PC-9 (cell line): ENCODE results near the gene ZNF80. TPM values are rescaled to one million over a fixed set of nuclear protein-coding genes. Genes with fewer than 3 reads are reported as not detected.

ENCODE experiments used
- BruUV-seq: library from RNA; stranded (reverse); fragments of 400-500 nt; replicated peaks from 2 replicates; lab custom pipeline; 2021; lab: Mats Ljungman, UMichigan
- CTCF ChIA-PET: fragments of 300-600 bp; sonication (Branson Sonifier 250); formaldehyde crosslinking; loops from one replicate; lab custom pipeline; 2022; ENCODE audit warnings: antibody characterized with exemption; lab: Charles Lee
- POLR2A ChIA-PET: fragments of 300-600 bp; sonication (Branson Sonifier 250); formaldehyde crosslinking; loops from one replicate; lab custom pipeline; 2022; ENCODE audit warnings: antibody characterized with exemption; ENCODE audit not compliant: unreplicated experiment; lab: Charles Lee
- DNase-seq, 2 experiments: peaks; one replicate each; pipeline versions ENCODE4 v3.0.0 to v3.0.0-alpha.2; 2015 to 2022; ENCODE audit warnings: mixed read lengths in 1 of 2
- H2AFZ ChIP-seq: fragments of 200-600 bp; sonication (generic); 2 replicates; pipeline ENCODE4 v1.8.1; 2017; ENCODE audit warnings: antibody characterized with exemption
- H3F3A ChIP-seq: fragments of 200-600 bp; sonication (generic); 2 replicates; pipeline ENCODE4 v1.8.1; 2017; ENCODE audit warnings: antibody characterized with exemption, mild to moderate bottlenecking, low read depth; ENCODE audit not compliant: insufficient read depth
- H3K27ac ChIP-seq: fragments of 200-600 bp; sonication (generic); 2 replicates; pipeline ENCODE4 v1.6.1; 2016; ENCODE audit warnings: mixed run types
- H3K27me3 ChIP-seq: fragments of 200-600 bp; sonication (generic); 2 replicates; pipeline ENCODE4 v1.6.1; 2016; ENCODE audit warnings: low read depth, mixed run types; ENCODE audit not compliant: insufficient read depth
- H3K36me3 ChIP-seq: fragments of 200-600 bp; sonication (generic); 2 replicates; pipeline ENCODE4 v1.6.1; 2016; ENCODE audit warnings: low read depth, mixed run types
- H3K4me1 ChIP-seq: fragments of 200-600 bp; sonication (generic); replicated peaks from 2 replicates; pipeline ENCODE4 v1.6.1; 2016; ENCODE audit warnings: mixed run types; ENCODE audit not compliant: insufficient read depth
- H3K4me2 ChIP-seq: fragments of 200-600 bp; sonication (generic); 2 replicates; pipeline ENCODE4 v1.6.1; 2017; ENCODE audit warnings: mixed run types
- H3K4me3 ChIP-seq: fragments of 200-600 bp; sonication (generic); 2 replicates; pipeline ENCODE4 v1.6.1; 2016; ENCODE audit warnings: mixed run types
- H3K79me2 ChIP-seq: fragments of 200-600 bp; sonication (generic); 2 replicates; pipeline ENCODE4 v1.6.1; 2017; ENCODE audit warnings: low read depth, mixed run types
- H3K9me2 ChIP-seq: fragments of 200-600 bp; sonication (generic); 2 replicates; pipeline ENCODE4 v1.8.1; 2017; ENCODE audit warnings: mild to moderate bottlenecking; ENCODE audit not compliant: insufficient read depth
- H3K9me3 ChIP-seq: fragments of 200-600 bp; sonication (generic); 2 replicates; pipeline ENCODE4 v1.8.1; 2016; ENCODE audit warnings: low read depth; ENCODE audit not compliant: insufficient read depth
- H4K20me1 ChIP-seq: fragments of 200-600 bp; sonication (generic); 2 replicates; pipeline ENCODE4 v1.8.1; 2017; ENCODE audit not compliant: insufficient read depth
- CTCF ChIP-seq: fragments of 200-600 bp; sonication (generic); conservative IDR thresholded peaks from 2 replicates; pipeline ENCODE4 v1.6.1; 2017; ENCODE audit warnings: mixed run types, antibody characterized with exemption, mild to moderate bottlenecking, moderate library complexity
- EZH2 ChIP-seq: fragments of 200-600 bp; sonication (generic); IDR thresholded peaks from 2 replicates; pipeline ENCODE4 v1.8.0; 2017; ENCODE audit warnings: antibody characterized with exemption, low read depth
- intact Hi-C: fragments of 100-400 bp; cut with micrococcal nuclease; formaldehyde crosslinking; loops from one replicate; pipeline ENCODE4 v1.10.0; 2022; ENCODE audit not compliant: unreplicated experiment
- total RNA-seq: library from RNA; stranded (reverse); gene quantifications from 2 replicates; pipeline ENCODE4 v1.2.3, GENCODE V29; 2021

Gene ZNF80
- total RNA-seq, 1 experiment from 2014 or later: not detected

GRCh38 chr3:114253505-114253904, 16.1 kb upstream of the ZNF80 start:
- Histone ChIP-seq H3K36me3 (no peaks in the 10 kb centered on the region), H3K79me2 (no peaks in the 10 kb centered on the region), H2AFZ (no peak overlapping the region), H3K9me3 (no peaks in the 10 kb centered on the region), H3K27me3 (no peaks in the 10 kb centered on the region), H3F3A (no peaks in the 10 kb centered on the region), H3K9me2 (no peaks in the 10 kb centered on the region; the same call in 1 of the 2 replicates), H4K20me1 (no peaks in the 10 kb centered on the region), H3K27ac (no peak overlapping the region), H3K4me1 (no peaks in the 10 kb centered on the region), H3K4me2 (no peak overlapping the region), H3K4me3 (no peak overlapping the region)
- ChIA-PET CTCF (no interaction called here), POLR2A (no interaction called here)
- no TSS peak for BruUV-seq
- no peak for DNase-seq
- intact Hi-C loops: no loop called here
- TF ChIP-seq EZH2 (no peak), CTCF (no peak)

- H3K9me2 ChIP-seq: no peaks in the 10 kb centered on the region; the same call in 1 of the 2 replicates
Measured at GRCh38 chr3:114252954-114253353, 15.6 kb upstream of the ZNF80 start.

GRCh38 chr3:114242947-114243346, 5.6 kb upstream of the ZNF80 start:
- Histone ChIP-seq H3K4me1 (no peaks in the 10 kb centered on the region), H3K27ac (no peak overlapping the region), H3K36me3 (no peaks in the 10 kb centered on the region), H3K9me3 (no peaks in the 10 kb centered on the region), H4K20me1 (no peaks in the 10 kb centered on the region), H3K4me3 (no peak overlapping the region), H3K9me2 (no peaks in the 10 kb centered on the region), H3F3A (no peaks in the 10 kb centered on the region), H3K79me2 (no peaks in the 10 kb centered on the region), H3K27me3 (peaks cover 7% of the 10 kb centered on the region; the same call in 1 of the 2 replicates), H2AFZ (no peak overlapping the region), H3K4me2 (no peak overlapping the region)
- TF ChIP-seq CTCF (no peak), EZH2 (no peak)
- intact Hi-C loops: no loop called here
- DNase-seq: no peak
- POLR2A ChIA-PET: no interaction called here
- no TSS peak for BruUV-seq
- CTCF ChIA-PET: no interaction called here

More at GRCh38 chr3:114252954-114253353, 15.6 kb upstream of the ZNF80 start:
- no TSS peak for BruUV-seq
- no peaks in the 10 kb centered on the region for H3K36me3 ChIP-seq
- H3K9me3 ChIP-seq: no peaks in the 10 kb centered on the region
- TF ChIP-seq CTCF (no peak), EZH2 (no peak)
- no peaks in the 10 kb centered on the region for H3K79me2 ChIP-seq
- no peak overlapping the region for H3K4me3 ChIP-seq
- POLR2A ChIA-PET: no interaction called here
- H3K4me2 ChIP-seq: no peak overlapping the region
- no peak overlapping the region for H2AFZ ChIP-seq
- DNase-seq: no peak
- CTCF ChIA-PET: no interaction called here
- H3K27ac ChIP-seq: no peak overlapping the region
- H3F3A ChIP-seq: no peaks in the 10 kb centered on the region
- no peaks in the 10 kb centered on the region for H3K4me1 ChIP-seq
- no peaks in the 10 kb centered on the region for H4K20me1 ChIP-seq
- intact Hi-C loops: no loop called here
- no peaks in the 10 kb centered on the region for H3K27me3 ChIP-seq
